GM23338 (cell line): ENCODE data around the gene GPR34. TPM values are rescaled to one million over a fixed set of nuclear protein-coding genes. Genes with fewer than 3 reads are reported as not detected.

Source experiments
- ATAC-seq: fragments of 200-7000 bp; cut with Tn5 transposase; 3 replicates; pipeline ENCODE4 v1.9.1; 2020
- DNase-seq: peaks from one replicate; pipeline ENCODE4 v3.0.0-alpha.2; 2015; ENCODE audit warnings: low spot score
- H2AFZ ChIP-seq: fragments of 200-600 bp; sonication (generic); 2 replicates; pipeline ENCODE4 v1.8.0; 2016; ENCODE audit warnings: antibody characterized with exemption, mild to moderate bottlenecking, moderate library complexity
- H3F3A ChIP-seq: fragments of 200-600 bp; sonication (generic); replicated peaks from 2 replicates; pipeline ENCODE4 v1.8.0; 2017; ENCODE audit warnings: antibody characterized with exemption, mixed run types, low read depth
- H3K27ac ChIP-seq: fragments of 200-600 bp; sonication (generic); 2 replicates; pipeline ENCODE4 v1.6.1; 2016; ENCODE audit warnings: low read depth
- H3K27me3 ChIP-seq: fragments of 200-600 bp; sonication (generic); 2 replicates; pipeline ENCODE4 v1.8.0; 2016; ENCODE audit warnings: mild to moderate bottlenecking, mixed run types, moderate library complexity; ENCODE audit not compliant: insufficient read depth
- H3K36me3 ChIP-seq: fragments of 200-600 bp; sonication (generic); 2 replicates; pipeline ENCODE4 v1.8.0; 2016; ENCODE audit warnings: mild to moderate bottlenecking; ENCODE audit not compliant: insufficient read depth
- H3K4me1 ChIP-seq: fragments of 200-600 bp; sonication (generic); 2 replicates; pipeline ENCODE4 v1.8.0; 2016; ENCODE audit warnings: mild to moderate bottlenecking, moderate library complexity; ENCODE audit not compliant: insufficient read depth
- H3K4me2 ChIP-seq: fragments of 200-600 bp; sonication (generic); 2 replicates; pipeline ENCODE4 v1.7.1; 2017; ENCODE audit warnings: mixed run types
- H3K4me3 ChIP-seq: fragments of 200-600 bp; sonication (generic); 2 replicates; pipeline ENCODE4 v1.6.1; 2016; ENCODE audit warnings: mixed run types
- H3K79me2 ChIP-seq: fragments of 200-600 bp; sonication (generic); replicated peaks from 2 replicates; pipeline ENCODE4 v1.8.0; 2017; ENCODE audit warnings: mild to moderate bottlenecking; ENCODE audit not compliant: insufficient read depth
- H3K9me2 ChIP-seq: fragments of 200-600 bp; sonication (generic); 2 replicates; pipeline ENCODE4 v1.8.0; 2017; ENCODE audit not compliant: insufficient read depth
- H4K20me1 ChIP-seq: fragments of 200-600 bp; sonication (generic); replicated peaks from 2 replicates; pipeline ENCODE4 v1.8.0; 2017; ENCODE audit warnings: mild to moderate bottlenecking; ENCODE audit not compliant: insufficient read depth
- H3K27ac Mint-ChIP-seq: 2 replicates; pipeline ENCODE4 v1.8.0; 2020; ENCODE audit warnings: inconsistent platforms, mild to moderate bottlenecking, moderate library complexity, mixed read lengths
- H3K27me3 Mint-ChIP-seq: 3 replicates; pipeline ENCODE4 v1.8.0; 2022; ENCODE audit warnings: low read depth, mild to moderate bottlenecking, moderate library complexity, mixed read lengths, inconsistent platforms; ENCODE audit not compliant: insufficient read depth, poor library complexity
- H3K36me3 Mint-ChIP-seq: 3 replicates; pipeline ENCODE4 v1.8.0; 2021; ENCODE audit warnings: low read depth, mild to moderate bottlenecking, inconsistent platforms, moderate library complexity, mixed read lengths
- H3K4me1 Mint-ChIP-seq: 3 replicates; pipeline ENCODE4 v1.8.0; 2020; ENCODE audit warnings: mild to moderate bottlenecking, inconsistent platforms, mixed read lengths
- H3K4me3 Mint-ChIP-seq: 3 replicates; pipeline ENCODE4 v1.8.0; 2021; ENCODE audit warnings: moderate library complexity, mild to moderate bottlenecking, inconsistent platforms, mixed read lengths
- H3K9me3 Mint-ChIP-seq: 3 replicates; pipeline ENCODE4 v1.8.0; 2020; ENCODE audit warnings: moderate library complexity, mild to moderate bottlenecking, inconsistent platforms, mixed read lengths
- CREB1 ChIP-seq: fragments of 250-450 bp; sonication (Bioruptor Pico); IDR thresholded peaks from 2 replicates; pipeline ENCODE4 v1.5.0; 2020; ENCODE audit warnings: low read depth, mild to moderate bottlenecking, moderate library complexity
- CTCF ChIP-seq, 2 experiments: fragments of 200-600 bp in 1 of 2; sonication (generic) in 1 of 2; conservative IDR thresholded peaks; 2 replicates each; pipeline versions ENCODE4 v1.5.1 to v1.6.1; 2016 to 2017; ENCODE audit warnings: antibody characterized with exemption in 2 of 2, low read depth in 2 of 2, mild to moderate bottlenecking in 2 of 2, moderate library complexity in 1 of 2
- ETS1 ChIP-seq: IDR thresholded peaks from 2 replicates; pipeline ENCODE4 v1.6.1; 2016; ENCODE audit warnings: antibody characterized with exemption
- EZH2 ChIP-seq: fragments of 200-600 bp; sonication (generic); IDR thresholded peaks from one replicate; pipeline ENCODE4 v1.8.0; 2017; ENCODE audit warnings: antibody characterized with exemption, mild to moderate bottlenecking, low read depth; ENCODE audit not compliant: unreplicated experiment
- EZH2phosphoT487 ChIP-seq: fragments of 200-600 bp; sonication (generic); IDR thresholded peaks from one replicate; pipeline ENCODE4 v1.8.1; 2018; ENCODE audit warnings: antibody characterized with exemption; ENCODE audit not compliant: unreplicated experiment
- JUNB ChIP-seq: IDR thresholded peaks from one replicate; pipeline ENCODE4 v1.6.1; 2016; ENCODE audit warnings: antibody characterized with exemption; ENCODE audit not compliant: unreplicated experiment
- NANOG ChIP-seq: IDR thresholded peaks from 2 replicates; pipeline ENCODE4 v1.6.1; 2016; ENCODE audit warnings: antibody characterized with exemption, borderline replicate concordance
- POLR2AphosphoS5 ChIP-seq: IDR thresholded peaks from 2 replicates; pipeline ENCODE4 v1.6.1; 2016; ENCODE audit warnings: antibody characterized with exemption, low read depth
- REST ChIP-seq: IDR thresholded peaks from one replicate; pipeline ENCODE4 v1.6.1; 2018; ENCODE audit warnings: antibody characterized with exemption; ENCODE audit not compliant: unreplicated experiment
- STAT1 ChIP-seq: IDR thresholded peaks from one replicate; pipeline ENCODE4 v1.6.1; 2016; ENCODE audit warnings: antibody characterized with exemption; ENCODE audit not compliant: unreplicated experiment
- ZNF114 ChIP-seq: fragments of 250-450 bp; sonication (Bioruptor Pico); IDR thresholded peaks from 2 replicates; pipeline ENCODE4 v1.5.0; 2020; ENCODE audit warnings: mild to moderate bottlenecking, moderate library complexity
- ZNF331 ChIP-seq: fragments of 250-450 bp; sonication (Bioruptor Pico); IDR thresholded peaks from 2 replicates; pipeline ENCODE4 v1.5.0; 2020; ENCODE audit warnings: low read depth, mild to moderate bottlenecking, moderate library complexity
- ZNF462 ChIP-seq: fragments of 250-450 bp; sonication (Bioruptor Pico); IDR thresholded peaks from 2 replicates; pipeline ENCODE4 v1.5.0; 2020; ENCODE audit warnings: mild to moderate bottlenecking, moderate library complexity
- polyA plus RNA-seq: library from polyadenylated mRNA; unstranded; fragments of >200 nt; fragmentation: Nextera tagmentation; extraction: Ambion mirVana; gene quantifications from 2 replicates; pipeline ENCODE4 v1.2.1, GENCODE V29; 2016
- total RNA-seq: library from RNA; depleted of rRNA; stranded (reverse); fragments of >200 nt; shearing (Covaris generic); gene quantifications from 2 replicates; pipeline ENCODE4 v1.2.3, GENCODE V29; 2014

GPR34 gene
- total and polyA plus RNA-seq, 2 experiments from 2014 or later: 0.55 TPM; not detected in 1

DNA sequence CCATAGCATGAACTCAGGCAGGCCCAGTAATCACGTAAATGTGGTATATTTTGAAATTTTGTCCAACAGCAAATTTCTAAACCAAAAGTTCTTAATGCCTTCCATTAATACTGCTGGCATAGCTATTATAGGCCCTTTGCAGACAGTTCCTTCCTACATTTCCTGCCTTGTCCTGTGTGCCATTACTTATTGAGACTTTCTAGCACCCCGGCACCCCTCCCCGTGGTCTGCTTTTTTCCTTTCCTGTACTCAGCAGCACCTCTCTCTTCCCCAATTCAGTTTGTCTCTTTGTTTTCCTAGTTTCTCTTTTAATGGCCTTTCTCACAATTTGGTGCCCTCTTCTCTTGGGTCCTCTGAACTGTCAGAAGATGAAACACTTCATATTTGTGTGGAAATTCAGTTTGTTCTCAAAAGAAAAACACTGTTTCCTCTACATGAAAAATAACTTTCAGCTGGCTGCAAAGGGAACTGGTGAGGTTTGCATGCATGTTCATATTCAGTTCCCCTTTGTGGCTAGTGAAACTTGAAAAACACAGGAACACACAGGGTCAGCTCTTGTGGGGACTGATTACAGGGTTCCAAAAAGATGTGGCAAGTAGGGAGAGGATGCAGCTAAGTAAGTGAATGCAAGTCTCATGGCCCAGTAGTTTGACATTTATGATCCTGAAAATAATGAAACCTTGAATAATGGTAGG is 17.1 kb downstream of the GPR34 start:
- H3K4me1 Mint-ChIP-seq: peaks cover 33% of the 10 kb centered on the region
- H3F3A ChIP-seq: no peaks in the 10 kb centered on the region
- H3K27ac Mint-ChIP-seq: no peak overlapping the region
- TF ChIP-seq REST (no peak), EZH2 (no peak), ZNF331 (CRISPR knock-in tag) (no peak), STAT1 (no peak), CREB1 (CRISPR knock-in tag) (no peak), EZH2phosphoT487 (no peak), NANOG (no peak), ZNF114 (CRISPR knock-in tag) (no peak), ETS1 (no peak), JUNB (no peak), POLR2AphosphoS5 (no peak), ZNF462 (CRISPR knock-in tag) (no peak), CTCF (conservative IDR thresholded peaks at IDR 0.05; ENCODE audit: low read depth in 2 of 2) (no peak)
- H2AFZ ChIP-seq: no peak overlapping the region
- H3K4me3 Mint-ChIP-seq: no peak overlapping the region
- no peaks in the 10 kb centered on the region for H3K27me3 Mint-ChIP-seq
- no peaks in the 10 kb centered on the region for H3K79me2 ChIP-seq
- DNase-seq: no peak
- H3K4me3 ChIP-seq: no peak overlapping the region
- H3K27me3 ChIP-seq: no peaks in the 10 kb centered on the region
- H3K36me3 Mint-ChIP-seq: no peaks in the 10 kb centered on the region
- no peak overlapping the region for H3K27ac ChIP-seq
- no peak overlapping the region for H3K4me2 ChIP-seq
- H3K4me1 ChIP-seq: peaks cover 16% of the 10 kb centered on the region; the same call in 1 of the 2 replicates
- no peaks in the 10 kb centered on the region for H4K20me1 ChIP-seq
- H3K9me2 ChIP-seq: no peaks in the 10 kb centered on the region
- ATAC-seq: no peak
- no peaks in the 10 kb centered on the region for H3K36me3 ChIP-seq
- no peaks in the 10 kb centered on the region for H3K9me3 Mint-ChIP-seq
